Measurements from ENCODE around the gene DPF1.

DNA sequence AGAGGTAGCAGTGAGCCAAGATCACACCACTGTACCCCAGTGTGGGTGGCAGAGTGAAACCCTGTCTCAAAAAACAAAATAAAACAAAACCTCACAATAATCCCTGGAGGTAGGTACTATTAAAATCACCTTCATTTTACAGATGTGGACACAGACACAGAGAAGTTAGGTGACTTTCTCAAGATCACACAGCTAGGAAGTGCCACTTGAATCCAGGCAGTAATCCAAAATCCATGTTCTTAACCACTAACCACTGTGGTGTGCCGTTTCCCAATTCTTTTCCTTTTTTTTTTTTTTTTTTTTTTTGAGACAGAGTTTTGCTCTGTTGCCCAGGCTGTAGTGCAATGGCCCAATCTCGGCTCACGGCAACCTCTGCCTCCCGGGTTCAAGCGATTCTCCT, 23.1 kb upstream of the DPF1 start:
- TF ChIP-seq, protein P1, sequence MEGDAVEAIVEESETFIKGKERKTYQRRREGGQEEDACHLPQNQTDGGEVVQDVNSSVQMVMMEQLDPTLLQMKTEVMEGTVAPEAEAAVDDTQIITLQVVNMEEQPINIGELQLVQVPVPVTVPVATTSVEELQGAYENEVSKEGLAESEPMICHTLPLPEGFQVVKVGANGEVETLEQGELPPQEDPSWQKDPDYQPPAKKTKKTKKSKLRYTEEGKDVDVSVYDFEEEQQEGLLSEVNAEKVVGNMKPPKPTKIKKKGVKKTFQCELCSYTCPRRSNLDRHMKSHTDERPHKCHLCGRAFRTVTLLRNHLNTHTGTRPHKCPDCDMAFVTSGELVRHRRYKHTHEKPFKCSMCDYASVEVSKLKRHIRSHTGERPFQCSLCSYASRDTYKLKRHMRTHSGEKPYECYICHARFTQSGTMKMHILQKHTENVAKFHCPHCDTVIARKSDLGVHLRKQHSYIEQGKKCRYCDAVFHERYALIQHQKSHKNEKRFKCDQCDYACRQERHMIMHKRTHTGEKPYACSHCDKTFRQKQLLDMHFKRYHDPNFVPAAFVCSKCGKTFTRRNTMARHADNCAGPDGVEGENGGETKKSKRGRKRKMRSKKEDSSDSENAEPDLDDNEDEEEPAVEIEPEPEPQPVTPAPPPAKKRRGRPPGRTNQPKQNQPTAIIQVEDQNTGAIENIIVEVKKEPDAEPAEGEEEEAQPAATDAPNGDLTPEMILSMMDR (optimal IDR thresholded peaks at IDR 0.05 in 1 of 3, IDR thresholded peaks at IDR 0.05 in 1 of 3, conservative IDR thresholded peaks at IDR 0.05 in 1 of 3; ENCODE audit: extremely low read depth in 1 of 3, insufficient read depth in 2 of 3, low read length in 3 of 3): no peak
- no peak for TF ChIP-seq EZH2 (IDR thresholded peaks at IDR 0.05; ENCODE audit: low read length)
